HK-2 (cell line): ENCODE results near the gene LAYN.

Source experiments
- DNase-seq: peaks from one replicate; pipeline ENCODE4 v3.0.0-alpha.2; 2018; ENCODE audit not compliant: unreplicated experiment

LAYN gene, protein sequence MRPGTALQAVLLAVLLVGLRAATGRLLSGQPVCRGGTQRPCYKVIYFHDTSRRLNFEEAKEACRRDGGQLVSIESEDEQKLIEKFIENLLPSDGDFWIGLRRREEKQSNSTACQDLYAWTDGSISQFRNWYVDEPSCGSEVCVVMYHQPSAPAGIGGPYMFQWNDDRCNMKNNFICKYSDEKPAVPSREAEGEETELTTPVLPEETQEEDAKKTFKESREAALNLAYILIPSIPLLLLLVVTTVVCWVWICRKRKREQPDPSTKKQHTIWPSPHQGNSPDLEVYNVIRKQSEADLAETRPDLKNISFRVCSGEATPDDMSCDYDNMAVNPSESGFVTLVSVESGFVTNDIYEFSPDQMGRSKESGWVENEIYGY

DNA sequence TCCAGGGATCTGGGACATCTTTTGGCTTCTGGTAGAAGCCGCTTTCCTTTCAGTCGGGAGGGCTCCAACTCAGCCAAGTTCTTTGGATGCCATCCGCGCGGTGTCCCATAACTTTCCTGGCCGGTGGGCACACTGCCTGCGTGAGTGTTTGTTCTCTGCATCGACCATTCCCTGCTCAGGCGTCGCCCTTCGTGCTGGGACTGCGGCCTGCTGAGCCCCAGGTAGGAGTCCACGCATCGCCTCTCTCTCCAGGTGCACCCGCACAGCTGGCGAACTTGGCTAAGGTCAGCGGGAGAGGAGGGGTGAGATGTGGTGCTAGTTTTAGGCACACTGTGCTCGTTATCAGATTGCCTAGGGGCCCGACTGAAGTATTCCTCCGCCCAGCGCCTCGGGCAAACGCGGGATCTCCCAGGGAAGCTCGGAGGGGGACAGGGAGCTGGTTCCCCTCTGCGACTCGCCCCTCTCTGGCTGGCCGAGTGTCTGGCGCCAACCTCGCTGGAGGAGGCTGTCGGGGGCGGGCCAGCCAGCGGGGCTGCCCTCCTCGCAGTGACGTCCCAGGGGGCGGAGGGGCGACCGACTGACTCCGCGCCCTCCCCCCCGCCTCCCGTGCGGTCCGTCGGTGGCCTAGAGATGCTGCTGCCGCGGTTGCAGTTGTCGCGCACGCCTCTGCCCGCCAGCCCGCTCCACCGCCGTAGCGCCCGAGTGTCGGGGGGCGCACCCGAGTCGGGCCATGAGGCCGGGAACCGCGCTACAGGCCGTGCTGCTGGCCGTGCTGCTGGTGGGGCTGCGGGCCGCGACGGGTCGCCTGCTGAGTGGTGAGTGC lies at the start of gene LAYN:
LAYN (plus strand) TSS at position 607 of the 823 bp plus-strand sequence; CDS start at position 731, 124 bp downstream.
- no peak for DNase-seq

DNA sequence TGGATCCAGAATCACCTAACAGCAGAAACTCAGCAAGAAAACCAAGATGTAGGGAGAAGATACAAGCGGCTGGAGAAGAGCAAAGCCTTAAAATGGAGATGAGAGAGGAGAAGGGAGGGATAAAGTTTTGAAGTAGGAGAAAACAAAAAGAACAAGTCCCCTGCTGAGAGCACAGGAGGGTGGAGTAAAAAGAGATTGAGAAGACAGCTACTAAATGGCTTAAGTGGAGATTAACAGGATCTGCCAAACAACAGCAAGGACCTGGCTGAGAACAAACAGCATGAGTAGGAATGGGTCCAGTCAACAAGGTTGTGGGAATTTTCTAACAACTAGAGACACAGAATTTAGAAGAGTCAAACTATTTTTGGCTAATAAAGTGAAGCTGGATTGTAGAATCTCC lies 46.5 kb upstream of the LAYN start:
- no peak for DNase-seq

DNA sequence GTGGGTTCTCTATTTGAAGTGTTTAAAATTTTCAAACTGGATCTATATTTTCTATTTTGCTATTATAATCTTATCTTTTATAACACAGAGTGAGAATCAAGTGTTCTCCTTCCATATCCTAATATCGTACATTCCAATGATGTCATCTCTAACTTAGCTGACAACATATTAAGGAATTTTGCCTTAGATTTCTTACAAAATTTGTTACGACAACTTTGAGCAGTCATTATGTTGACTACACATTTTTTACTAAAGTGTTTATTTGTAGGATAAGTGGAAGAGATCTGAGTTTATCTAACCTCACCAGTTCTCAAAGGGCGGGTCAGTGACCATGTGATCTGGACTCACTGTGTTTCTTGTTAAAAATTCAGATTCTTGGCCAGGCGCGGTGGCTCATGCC lies 41.0 kb upstream of the LAYN start:
- no peak for DNase-seq

DNA sequence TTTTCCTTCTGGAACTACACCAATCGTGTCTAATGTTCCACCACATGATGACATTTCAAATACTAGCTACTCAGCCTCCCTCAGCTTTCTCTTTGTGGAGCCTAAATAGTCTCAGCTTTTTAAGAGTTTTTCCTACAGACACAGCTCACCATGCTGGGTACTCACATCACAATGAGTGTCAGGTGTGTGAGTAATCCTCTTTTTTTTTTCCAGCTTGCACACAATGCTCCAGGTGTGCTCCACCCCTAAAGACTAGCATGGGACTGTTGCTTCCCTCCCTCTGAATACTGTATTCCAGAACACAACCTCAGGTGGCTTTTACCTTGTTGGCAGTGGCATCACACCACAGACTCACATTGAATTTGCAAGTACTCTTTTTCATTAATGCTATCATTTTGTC lies 40.0 kb upstream of the LAYN start:
- no peak for DNase-seq

DNA sequence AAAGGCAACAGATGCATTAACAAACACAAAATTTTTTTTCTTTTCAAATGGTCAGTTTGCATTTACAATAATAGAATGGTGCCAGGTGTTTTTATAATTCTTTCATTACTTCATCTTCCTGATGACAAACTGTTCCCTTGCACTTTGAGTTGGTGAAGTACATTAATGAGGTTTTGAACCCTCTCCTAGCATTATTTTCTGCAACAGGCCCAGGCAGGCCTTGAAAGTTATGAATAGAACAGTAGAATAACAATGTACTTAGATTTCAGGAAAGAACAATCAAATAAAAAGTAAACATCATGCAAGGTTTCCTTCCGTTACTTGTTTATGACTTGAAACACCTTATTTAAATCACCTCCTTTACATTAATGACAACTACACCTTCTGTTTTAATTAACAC lies 37.9 kb upstream of the LAYN start:
- no peak for DNase-seq

DNA sequence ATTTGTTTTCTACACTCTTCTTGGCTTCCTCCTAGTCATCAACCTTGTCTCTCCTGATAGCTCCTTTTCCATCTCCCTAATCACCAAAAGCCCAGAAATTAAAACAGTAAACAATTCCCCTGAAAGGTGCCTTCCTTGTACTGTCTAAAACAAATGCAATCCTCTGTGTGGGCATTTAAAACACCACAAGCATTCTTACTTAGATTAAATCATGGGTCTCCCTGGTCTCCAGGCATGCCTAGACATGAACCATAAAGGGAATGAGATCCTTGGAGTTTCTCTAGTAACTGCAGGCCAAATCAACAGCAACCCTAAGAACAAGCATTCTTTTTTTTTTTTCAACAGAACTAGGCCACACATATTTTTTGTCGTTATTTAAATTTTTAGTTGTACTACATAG lies 30.2 kb upstream of the LAYN start:
- DNase-seq, result no peak

DNA sequence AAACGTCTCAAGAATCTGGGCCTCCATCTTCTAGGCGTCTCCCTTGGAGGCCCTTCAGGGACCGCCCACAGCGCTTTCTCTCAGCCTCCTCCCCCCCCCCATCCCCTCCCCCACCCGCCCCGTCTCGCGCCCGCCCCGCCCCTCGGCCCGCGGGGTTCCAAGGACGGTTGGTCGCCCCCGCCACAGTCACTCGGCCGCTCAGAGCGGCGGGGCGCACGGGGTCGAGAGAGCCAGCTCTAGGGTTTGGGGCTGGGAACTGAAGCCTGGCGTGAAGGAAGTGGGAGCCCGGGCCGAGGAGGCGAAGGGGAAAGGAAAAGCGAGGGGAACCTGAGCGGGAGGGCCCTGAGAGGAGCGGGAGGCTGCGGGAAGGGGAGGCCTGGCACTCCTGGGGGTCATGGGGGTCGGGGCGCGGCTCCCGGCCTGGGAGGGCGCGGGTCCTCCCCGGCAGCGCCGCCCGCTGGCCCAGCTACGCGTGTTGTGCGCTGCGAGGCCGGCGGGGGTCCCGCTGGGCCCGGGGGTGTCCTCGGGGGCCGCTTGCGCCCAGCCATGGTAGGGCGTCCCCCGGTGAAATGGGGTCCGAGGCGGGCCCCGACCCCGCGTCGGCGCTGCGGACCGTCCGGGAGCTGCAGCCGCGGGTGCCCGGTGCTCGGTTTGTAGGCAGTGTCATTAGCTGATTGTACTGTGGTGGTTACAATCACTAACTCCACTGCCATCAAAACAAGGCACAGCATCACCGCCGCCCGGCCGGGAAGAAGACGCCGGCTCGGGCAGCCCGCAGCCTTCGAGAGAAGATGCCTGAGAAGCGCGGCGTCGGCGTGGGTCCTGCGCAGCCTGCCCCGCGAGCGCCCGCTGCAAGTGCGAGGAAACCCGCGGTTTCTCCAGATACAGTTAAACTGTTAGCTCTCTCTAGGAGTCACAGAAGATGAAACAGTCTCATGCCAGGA lies 28.0 kb upstream of the LAYN start, which contains the start of gene BTG4:
BTG4 (minus strand) TSS at position 91 of the 944 bp plus-strand sequence. CDS start 13,610 bp downstream, outside the sequence.
- DNase-seq, result no peak

DNA sequence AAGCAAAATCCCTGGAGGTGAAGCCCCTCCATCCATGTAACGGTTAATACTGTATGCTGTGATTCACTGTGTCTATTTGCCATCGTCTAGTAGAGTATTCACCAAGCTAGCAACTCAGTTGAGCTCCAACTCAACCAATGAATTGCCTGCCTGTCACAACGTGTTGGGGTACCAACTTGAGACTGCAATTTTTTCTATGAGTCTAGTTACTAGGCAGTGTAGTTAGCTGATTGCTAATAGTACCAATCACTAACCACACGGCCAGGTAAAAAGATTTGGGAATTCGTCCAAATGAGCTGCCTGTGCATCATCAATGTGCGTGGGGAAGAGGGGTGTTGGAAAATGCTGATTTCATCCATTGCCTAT lies 27.3 kb upstream of the LAYN start:
- DNase-seq, result no peak

DNA sequence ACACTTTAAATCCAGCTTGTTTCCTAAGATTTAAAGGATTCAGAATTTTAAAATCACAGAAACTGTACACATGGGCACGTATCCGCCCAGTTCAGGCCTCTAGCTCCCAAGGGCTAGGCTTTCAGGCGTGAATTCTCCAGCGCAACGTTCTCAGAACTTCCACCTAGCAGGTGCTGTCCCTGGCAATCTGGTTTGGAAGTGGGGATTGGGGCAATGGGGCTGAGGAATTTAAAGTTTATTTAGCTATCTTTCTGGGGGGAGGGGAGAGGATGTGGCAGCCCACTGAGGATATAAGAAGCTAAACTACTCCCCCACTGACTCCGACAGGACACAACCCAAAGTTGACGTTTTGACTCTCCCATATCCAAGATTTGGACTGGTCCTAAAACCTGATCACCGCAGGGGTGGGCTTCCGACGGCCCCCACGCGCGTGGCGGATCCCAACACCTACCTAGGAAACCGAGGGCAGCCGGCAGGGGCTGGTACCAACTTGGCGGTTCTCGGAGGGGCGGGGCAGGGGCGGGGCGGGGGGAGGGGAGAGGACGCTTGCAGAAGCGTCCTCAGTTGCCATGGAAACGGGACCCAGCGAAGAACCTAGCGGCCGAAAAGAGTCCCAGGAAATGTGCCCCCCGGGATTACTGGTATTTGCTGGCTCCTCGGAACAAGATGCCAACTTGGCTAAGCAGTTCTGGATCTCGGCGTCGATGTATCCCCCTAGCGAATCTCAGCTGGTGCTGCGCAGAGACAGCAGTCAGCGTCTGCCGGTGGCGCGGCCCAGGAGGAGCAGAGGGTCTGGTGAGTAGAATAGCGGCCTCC lies 26.1 kb upstream of the LAYN start, which contains the start of gene HOATZ:
HOATZ (plus strand) TSS at position 563 of the 816 bp plus-strand sequence; CDS start at position 570, 7 bp downstream.
- no peak for DNase-seq

DNA sequence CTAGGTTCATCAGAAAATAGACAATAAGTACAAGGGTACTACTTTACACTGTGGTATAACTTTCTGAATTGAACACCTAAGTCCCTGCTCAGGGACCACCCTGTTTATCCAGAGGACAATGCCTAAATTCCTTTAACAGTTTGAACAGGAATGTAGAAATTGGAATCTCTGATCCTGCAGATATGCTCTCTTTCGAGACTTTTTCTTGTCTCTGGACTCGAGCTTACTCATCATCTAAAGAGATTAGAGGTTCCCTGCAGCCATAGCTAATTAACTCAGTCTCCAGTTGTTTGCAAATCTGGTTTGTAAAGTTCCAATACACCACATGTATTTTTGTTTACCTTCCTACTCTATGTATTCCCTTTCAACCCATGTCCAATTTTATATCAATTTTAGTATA lies 24.9 kb upstream of the LAYN start:
- no peak for DNase-seq

DNA sequence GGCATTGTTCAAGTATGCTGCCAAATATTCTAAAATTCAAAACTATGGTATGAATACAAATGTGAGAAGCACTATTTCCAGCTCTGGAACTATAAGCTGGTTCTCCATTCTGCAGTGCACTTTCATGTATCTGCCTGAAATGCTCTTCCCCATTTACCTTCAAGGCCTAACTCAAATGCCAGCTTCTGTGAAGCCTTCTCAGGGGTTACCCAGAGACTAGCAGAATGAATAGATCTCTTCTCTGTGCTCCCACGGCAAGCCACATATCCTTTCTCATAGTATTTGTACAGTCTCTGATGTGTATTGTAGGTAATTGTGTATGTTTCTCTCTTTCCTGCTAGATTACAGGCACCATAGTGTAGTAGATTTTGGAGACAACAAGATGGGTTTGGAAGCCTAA lies 21.9 kb upstream of the LAYN start:
- DNase-seq, result no peak

DNA sequence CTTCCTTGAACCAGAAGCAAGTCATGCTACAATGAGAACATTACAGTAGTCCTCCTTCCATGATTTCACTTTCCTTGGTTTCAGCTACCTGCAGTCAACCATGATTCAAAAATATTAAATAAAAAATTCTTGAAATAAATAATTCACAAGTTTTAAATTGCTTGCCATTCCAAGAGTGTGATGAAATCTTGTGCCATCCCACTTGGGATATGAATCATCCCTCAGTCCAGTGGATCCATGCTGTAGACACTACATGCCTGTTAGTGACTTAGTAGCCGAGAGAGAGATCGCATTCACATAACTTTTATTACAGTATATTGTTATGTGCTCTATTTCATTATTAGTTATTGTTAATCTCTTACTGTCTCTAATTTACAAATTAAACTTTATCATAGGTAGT lies 20.0 kb upstream of the LAYN start:
- DNase-seq, result no peak

DNA sequence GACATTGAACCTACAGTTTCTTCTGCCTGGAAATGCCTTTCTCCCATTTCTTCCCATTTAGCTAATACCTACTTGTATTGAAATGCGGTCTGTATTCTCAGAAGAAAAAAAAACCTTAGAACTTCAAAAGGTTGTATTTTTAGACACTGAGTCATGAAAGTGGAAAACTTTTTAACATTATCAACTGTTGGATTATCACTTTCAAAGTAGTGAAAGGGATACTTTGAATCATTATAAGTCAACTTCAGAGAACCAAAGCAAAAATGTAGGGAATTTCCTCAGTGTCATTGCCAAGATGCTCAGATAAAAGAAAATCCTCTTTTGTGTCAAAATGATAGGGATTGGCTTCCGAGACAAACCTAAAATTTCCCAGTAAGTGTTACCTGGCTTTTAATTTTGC lies 19.4 kb upstream of the LAYN start:
- DNase-seq, result no peak

DNA sequence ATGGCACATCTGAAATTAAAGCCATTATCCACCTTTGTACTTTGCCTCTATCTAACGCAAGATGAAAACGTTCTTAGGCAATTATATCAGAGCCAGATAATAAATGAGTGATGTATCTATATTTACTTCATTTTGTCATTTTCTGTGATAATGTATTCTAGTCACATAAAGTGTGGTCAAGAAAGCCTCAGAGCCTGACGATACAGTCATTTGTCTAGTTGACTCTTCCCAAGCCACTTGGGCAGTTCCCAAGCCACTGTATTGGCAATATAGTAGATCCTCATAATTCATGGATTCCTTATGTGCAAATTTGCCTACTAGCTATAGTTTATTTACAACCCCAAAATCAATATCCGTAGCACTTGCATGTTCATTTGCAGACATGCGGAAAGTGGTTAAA lies 18.1 kb upstream of the LAYN start:
- no peak for DNase-seq

DNA sequence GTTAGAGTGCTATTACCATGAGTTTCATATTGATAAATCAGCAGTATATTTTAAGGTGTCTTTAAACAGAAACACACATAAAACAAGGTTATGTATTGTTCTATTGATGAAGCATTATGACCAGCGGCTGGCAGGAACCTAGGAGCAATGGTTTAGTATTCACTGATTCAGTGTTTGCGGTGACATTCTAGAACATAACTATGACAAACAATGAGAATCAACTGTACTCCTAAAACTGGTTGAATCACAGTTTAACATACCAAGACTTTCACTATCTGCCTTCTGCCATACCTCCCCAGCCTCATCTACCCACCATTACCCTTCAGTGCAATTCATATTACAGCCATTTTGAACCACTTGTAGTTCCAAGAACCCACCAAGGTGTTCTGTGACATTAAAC lies 17.2 kb upstream of the LAYN start:
- DNase-seq, result no peak

DNA sequence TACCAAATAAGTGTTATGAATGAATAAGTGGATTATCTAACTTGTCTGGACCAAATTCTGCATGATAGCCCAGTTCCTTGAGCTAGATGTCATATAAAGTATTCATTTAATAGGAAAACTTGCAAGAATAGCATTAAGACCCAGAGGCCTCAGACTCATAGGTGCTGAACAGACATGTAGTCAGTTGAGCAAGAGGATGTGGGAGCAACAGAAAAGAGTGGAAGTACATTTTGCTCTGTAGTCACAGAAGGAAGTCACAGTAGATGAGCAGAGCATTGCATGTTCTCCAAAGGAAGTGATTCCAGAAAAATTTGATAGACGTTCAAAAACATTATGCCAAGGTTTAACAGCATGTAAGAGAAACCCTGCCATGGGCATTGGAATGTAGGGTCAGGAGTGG lies 16.5 kb upstream of the LAYN start:
- DNase-seq, result no peak

DNA sequence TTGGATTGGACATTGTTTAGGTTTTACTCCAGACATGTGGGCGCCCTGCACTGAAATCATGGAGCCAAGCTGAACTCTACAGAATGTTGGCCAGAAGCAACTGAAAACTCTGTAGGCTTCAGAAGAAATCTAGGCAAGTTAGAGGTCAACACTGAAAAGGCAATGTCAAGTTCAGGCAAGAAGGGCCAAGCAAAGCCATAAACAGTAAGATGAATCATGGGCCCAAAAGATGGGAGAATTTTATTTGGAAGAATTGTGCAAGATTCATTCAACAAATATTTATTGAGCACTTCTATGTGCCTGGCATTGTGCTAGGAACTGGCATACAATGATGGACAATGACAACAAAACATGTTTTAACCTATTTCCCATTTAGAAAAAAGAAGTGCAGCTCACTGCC lies 15.1 kb upstream of the LAYN start:
- no peak for DNase-seq

DNA sequence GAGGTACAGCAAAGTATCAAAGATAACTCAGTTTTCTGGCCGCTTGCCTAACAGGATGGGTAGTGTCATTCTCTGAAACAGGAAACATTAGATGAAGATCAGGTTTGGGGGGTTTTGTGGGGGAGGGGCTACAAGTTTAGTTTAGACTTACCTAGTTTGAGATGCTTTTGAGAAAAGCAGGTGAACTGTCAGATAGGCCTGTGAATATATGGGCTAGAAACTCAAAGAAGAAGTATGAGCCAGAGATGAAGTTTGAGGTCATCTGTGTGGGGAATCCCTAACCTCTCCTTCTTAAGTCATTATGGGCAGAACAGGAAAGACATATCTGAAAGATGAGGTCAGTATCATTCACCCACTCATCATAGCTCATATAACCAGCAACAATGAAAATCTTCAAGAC lies 14.0 kb upstream of the LAYN start:
- DNase-seq, result no peak

DNA sequence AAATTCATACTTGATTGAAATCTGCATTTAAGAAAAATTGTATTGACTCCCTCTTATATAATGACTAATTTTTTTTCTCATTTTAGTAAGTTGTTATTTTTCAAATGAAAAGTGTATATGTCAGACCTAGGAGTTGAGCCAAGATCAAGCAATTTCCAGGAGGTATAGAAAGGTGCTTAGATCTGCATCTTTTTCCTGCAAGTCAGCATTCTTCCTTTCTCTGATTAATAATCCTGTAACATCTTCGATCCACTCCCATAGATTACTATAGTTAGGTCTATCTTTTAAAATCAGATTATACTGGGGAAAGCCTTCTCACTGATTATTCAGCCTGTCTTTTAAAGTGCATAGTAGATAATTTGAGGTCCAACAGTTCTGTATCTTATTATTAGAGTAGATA lies 13.2 kb upstream of the LAYN start:
- no peak for DNase-seq

DNA sequence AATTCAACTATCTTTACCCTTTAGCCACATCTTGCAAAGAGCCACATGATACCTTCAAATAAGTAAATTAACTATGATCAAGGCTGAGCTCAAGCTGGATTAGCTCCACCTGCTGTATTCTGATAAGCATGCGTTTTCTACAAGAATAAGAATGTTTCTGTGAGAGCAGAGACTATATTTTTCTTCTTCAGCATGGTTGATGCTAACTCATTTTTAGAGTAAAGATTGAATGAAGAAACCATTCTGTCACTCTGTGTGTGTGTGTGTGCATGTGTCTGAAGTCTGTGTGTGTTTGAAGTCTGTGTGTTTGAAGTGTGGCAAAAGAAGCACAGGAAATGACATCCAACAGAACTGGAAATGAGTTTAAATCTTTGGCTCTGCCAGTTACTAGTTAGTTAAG lies 12.0 kb upstream of the LAYN start:
- no peak for DNase-seq

DNA sequence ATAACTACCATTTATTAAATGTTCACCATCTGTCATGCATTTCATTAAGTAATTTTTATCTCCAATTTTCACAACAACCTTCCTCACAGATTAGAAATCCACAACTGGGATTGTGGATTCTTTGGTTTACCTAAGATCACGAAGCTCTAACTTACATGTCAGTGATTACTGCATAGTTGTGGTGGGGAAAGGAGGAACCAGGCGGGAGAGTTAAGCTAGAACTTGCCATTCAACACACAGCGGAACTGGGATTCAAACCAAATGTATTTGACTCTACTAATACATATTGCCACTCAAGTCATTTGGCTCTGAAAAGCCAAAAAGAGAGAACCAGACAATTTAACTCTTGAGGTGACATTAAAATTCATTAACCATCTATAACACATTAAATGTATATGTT lies 10.4 kb upstream of the LAYN start:
- no peak for DNase-seq
